GM21619 (cell line): Measurements from ENCODE around the gene FYB2.

Source experiments
- ATAC-seq: cut with Tn5 transposase; IDR thresholded peaks from one replicate; pipeline ENCODE4 v1.9.1; 2021; ENCODE audit not compliant: unreplicated experiment

Gene FYB2, protein sequence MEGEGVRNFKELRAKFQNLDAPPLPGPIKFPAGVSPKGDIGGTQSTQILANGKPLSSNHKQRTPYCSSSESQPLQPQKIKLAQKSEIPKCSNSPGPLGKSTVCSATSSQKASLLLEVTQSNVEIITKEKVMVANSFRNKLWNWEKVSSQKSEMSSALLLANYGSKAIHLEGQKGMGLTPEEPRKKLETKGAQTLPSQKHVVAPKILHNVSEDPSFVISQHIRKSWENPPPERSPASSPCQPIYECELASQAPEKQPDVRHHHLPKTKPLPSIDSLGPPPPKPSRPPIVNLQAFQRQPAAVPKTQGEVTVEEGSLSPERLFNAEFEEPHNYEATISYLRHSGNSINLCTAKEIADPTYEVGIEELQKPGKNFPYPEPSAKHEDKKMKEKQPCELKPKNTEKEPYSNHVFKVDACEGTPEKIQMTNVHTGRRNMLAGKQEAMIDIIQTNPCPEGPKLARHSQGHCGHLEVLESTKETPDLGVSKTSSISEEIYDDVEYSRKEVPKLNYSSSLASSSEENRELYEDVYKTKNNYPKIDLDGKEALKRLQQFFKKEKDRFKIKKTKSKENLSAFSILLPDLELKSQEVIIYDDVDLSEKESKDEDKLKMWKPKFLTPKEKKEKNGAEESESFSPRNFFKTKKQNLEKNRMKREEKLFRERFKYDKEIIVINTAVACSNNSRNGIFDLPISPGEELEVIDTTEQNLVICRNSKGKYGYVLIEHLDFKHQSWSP

DNA sequence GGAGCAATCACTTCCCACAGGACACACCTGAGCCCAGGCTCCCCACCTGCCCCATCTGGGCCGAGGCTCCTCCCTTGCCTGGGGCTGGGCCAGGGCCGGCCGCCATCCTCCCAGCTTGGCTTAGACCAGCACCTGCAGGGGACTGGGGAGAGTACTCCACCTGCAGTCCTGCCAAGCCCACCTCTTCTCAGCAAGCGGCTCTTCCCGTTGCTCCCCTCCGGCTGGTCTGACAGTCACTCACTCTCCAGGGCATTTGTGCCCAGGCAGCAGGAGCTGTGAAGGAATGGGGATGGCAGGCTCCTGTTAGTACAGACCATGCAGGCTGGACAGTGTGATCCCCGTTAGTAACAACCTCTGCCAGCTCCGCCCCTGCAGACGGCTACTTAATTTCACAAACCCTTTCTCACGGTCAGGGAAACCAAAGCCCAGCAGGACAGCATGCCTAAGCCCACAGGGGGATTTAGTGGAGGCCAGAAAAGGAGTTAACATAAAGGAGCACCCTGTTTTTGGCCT is at the start of gene FYB2:
Gene FYB2 (minus strand): TSS at position 18 of the 513 bp plus-strand sequence. CDS start 114 bp downstream, outside the sequence.
- no peak for ATAC-seq

DNA sequence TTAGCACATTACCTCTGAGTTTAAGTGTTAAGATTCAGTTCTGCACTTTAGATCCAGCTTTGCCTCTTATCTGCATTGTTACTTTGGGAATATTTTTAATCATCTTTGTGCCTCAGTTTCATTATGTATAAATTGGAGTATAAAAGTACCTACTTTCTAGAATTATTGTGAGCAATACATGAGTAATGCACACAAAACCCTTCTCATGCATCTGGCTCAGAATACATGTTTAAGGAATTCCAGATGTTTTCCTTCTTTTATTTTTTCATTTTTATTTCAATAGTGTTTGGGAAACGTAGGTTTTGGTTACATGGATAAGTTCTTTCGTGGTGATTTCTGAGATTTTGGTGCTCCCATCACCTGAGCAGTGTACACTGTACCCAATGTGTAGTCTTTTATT is 49.6 kb upstream of the FYB2 start:
- ATAC-seq, result no peak

DNA sequence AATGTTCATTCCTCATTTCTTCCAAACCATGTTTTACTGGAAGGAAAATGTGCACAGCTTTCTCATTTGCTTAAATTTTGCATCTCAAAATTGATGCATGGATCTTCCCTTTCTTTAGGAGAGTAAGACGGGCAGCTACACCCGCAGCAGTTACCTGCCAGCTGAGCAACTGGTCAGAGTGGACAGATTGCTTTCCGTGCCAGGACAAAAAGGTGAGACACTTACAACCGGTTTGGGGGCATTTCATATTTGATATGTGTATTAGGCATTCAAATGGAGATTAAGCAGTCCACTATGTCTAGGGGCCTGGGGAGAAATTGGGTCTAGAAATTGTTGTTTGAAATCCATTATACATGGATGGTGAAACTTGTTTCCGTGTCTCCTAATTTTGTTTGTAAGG is 48.3 kb upstream of the FYB2 start:
- ATAC-seq, result no peak

DNA sequence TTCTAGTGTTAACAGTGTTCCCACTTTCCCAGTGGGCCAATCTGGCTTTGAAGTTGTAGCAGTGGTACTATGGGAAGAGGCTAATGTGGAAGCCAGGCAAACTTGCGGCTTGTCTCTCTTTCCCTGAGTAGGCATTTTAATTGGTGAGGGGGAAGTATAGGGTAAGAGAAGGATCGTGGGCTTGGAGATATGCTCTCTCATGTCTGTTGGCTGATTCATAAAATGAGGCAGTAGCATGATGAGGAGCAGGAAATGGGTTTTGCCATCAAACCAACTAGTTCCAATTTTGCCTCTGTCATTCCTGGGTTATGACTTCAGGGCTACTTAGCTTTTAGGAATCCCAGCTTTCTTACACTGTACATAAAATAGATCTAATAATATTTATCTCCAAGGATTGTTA is 47.5 kb upstream of the FYB2 start:
- ATAC-seq, result no peak

DNA sequence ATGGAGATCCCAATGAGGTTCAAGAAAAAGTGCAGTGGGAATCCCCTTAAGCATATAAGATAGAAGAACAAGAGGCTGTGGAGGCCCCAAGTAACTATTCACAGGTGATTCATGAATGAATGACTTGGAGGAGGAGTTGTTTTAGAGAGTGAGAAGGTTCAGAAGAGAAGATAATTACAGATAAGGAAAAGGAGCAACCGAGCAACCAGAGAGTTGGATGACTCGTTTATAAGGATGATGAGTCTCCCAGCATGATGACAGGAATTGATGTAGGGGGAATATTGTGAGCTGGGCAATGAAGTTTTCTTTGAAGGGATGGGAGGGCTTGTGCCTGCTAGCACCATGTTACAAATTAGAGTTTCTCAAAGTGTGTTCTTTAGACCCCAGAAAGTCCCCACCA is 45.2 kb upstream of the FYB2 start:
- no peak for ATAC-seq

DNA sequence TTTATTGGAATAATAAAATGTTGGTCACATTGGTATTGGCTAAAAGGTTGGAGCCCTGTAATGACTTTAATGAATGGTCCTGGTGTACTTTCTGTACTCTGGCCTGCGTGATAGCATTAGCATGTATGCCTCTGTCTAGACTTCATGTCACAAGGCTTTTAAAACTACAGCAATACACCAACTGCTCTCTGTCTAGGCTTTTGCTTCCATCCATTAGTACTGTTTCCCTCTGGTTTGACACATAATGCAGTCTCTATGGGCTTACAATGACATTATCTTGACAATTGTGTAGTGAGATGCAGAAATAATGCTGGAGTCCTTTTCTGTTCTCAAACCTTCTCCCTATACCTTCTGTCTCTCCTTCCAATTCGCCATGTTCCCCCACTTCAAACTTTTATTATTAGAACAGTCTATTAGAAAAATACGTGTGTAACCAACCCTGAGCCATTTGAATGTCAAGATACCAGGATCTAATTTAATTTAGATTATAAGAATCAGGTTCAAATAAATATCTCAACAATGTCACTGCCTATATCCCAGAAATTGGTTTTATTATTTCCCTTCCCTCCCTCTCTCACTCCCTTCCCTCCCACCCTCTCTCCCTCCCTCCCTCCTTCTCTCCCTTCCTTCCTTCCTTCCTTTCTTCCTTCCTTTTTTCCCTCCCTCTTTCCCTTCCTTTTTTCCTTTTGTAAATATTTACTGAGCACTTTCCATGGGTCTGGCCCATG is 44.2 kb upstream of the FYB2 start:
- ATAC-seq, result no peak

DNA sequence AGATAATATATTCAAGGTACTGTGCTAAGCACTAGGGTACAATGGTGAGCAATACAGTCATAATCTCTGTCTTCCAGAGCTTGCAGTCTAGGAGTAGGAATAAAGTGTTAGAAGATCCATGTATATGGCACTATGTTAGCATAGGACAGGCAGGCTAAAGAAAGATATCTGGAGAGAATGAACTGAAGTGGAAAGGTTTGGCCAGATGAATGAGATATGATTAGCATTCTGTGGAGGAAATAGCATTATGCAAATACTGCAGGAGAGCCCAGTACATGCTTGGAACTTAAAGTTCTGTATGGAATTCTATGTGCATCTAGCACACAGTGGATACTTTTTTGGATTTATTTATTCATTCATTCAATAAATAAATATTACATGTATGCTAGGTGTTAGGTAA is 40.1 kb upstream of the FYB2 start:
- no peak for ATAC-seq

DNA sequence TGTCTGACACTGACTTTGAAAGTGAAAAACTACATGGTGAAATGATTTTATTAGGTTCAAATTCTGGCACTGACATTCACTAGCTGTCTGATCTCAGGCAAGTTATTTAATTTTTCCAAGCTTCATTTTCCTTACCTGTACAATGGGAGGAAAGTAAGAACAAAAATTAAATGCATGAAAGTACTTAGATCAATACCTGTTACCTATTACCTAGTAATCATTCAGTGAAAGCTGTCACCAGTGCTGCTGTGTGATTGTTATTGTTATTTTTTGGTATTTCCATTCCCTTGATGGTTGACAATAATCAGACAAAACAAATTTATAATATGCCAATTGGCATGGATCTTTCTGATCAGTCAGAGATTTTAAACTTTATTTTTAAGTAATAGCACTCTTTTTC is 37.0 kb upstream of the FYB2 start:
- ATAC-seq, result no peak

DNA sequence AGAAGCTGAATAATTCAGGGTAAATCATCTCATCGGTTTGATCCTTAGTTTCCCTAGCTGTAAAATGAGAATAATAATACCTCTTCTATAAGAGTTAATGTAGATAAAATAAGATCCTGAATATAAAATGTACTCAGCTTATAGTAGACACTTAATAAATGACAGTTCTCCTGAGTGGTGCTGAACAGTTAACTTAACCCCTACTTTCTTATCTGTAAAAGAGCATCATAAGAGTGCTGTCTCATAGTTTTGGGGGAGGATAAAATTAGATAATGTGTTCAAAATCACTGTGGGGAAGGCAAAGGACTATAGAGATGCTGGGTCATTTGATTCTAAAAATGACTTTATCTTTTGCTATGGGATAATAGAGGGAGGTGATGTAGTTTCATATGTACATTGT is 36.0 kb upstream of the FYB2 start:
- no peak for ATAC-seq

DNA sequence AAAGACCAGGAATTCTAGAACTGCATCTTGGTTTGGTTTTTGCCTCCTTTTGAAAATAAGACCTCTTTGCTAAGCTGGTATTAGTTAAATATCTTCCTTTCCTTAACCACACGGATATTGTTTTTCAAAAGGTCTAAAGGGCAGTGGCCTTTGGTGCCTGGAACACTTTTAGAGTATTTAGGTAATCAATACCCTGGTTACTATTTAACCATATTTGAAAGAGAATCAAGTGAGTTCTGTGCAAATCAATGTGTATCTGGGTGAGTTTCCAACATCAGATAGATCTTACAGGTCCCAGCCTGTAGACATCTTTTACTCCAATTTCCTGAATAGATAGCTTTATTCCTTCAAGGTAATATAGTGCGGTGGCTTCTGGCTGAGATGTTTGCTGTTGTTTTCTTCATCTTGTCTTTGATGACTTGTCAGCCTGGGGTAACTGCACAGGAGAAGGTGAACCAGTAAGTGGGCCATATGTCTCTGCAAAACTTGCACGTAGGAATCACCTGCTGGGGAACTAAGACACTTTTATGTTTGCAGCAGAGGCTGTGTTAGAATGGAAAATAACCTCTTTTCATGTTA is 35.4 kb upstream of the FYB2 start, which contains the start of gene C8A:
Gene C8A (plus strand): TSS at position 277 of the 579 bp plus-strand sequence. CDS start 105 bp downstream, at position 382.
- ATAC-seq, result no peak

DNA sequence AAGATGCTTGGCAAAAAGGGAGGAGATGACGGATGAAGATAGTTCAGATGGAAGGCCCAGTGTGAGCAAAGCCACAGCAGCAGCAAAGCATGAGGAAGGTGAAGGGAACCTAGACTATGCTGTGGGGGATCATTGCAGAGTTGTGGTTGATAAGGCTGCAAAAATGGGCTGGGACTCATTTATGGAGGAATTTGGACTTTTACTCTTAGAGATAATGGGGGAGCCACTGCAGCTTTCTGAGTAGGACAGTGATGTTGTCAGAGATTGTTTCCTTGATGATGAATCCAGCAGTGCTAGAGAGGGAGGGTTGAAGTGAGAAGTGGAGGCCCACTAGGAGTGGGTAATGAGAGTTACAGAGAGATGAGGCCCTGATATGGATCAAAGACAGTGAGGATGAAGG is 33.3 kb upstream of the FYB2 start:
- no peak for ATAC-seq

DNA sequence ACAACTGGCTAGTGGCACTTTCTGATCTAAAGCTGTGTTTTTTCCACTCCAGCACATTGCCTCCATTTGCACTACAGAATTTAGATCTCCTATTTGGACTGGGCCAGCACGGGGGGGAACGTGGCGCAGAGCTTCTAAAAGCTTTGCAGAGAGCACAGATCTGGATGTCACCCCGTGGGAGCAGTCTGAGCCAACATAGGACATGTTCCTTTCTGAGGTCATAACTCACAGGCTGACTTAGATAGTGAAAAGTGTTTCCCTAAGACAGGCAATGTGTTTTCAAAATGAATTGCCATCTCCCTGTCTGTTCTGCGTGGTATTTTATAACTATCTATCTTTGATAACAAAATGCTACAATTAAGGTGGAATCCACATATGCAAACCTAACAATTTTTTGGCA is 31.7 kb upstream of the FYB2 start:
- ATAC-seq, result no peak

DNA sequence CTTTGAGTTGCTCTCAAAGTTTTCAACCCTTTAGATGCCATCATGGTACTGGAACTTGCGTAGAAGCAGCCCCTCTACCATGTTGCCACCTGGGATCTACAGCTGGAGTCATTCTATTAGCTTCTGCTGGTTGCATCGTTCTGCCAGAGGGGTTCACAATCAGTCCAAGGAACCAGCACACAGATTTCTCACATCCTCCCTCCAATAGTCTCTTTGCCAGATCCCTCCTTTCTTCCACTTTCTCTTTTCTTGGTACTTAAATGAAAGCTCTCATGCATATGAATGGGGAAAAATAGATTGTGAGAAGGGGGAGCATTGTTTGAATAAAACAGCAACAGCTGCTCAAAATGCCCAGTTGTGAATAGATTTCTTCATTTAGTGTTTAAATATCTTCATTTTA is 31.2 kb upstream of the FYB2 start:
- ATAC-seq, result no peak

DNA sequence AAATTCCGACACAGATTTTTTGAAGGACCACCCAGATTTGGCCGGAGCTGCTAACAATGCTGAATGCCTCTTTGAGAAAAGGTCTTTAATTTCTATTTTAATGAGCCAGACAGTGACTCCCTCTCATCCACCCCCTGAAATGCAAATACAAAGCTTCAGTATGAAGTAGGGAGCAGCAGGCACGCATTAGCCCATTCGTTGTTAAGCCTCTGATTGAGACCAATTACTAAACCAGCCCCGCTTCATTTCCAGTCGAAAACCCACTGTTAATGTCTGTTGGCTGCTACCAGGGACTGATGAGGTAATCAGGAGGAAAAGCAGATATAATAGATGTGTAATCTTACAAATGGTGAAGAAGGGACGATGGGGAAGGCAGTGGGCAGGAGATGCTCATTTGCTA is 30.5 kb upstream of the FYB2 start:
- ATAC-seq, result no peak

DNA sequence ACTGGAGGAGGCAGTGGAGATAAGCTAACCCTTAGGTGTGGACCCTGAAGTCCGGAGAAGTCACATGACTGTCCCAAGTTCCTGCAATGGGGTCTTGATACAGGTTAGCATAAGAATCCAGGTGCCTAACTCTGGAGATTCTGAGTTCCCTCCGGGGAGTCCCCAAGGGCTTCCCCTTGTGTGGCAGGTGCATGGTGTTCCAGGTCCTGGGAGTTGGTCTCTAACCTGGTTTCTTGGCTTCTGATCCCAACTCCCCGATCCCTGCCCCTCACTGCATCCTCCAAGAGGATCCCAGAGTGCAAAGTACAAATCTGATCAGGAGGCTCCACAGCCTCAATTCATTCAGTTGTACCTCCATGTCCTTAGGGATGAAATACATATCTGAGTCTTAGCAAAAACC is 26.1 kb upstream of the FYB2 start:
- ATAC-seq, result no peak

DNA sequence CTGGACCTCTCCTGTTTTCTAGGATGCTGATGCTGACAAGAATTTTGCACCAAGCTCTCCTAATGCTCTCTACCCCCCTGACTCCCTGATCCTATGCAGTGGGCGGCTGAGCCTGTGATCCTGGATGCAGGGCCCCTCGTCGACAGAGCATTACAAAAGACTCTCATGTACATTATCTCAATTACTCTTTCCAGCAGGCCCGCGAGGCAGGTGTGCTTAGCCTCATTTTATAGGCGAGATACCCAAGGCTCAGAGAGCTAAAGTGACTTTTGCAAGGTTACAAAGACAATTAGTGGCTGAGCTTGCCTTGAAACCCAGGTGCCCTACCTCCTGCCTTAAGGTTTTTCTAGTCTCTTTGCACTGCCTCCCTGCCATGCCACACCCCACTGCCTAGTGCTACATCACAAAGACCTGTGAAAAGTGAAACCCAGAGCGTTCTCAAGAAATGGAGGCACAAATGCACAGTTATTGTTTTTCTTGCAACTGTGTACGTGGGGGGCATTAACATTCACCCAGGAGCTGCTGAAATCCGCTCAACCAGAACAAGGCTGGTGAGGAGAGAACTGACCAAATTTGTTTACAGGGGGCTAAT is 25.4 kb upstream of the FYB2 start:
- no peak for ATAC-seq

DNA sequence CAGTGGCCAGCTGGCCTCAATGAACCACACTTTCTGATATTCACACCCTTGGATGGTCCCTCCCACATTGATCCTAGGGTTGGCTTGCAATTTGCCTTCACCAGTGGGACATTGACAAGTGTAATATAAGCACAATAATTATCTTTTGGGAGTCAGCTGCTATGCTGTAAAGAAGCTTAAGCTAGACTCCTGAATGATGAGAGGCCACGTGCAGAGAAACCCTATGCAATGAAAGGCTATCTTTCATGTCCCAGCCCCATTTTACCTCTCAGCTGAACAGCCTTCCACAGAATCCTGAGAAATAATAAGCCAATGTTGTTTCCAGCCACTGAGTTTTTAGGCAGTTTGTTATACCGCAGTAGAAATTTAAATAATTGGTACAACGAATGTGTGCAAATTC is 24.3 kb upstream of the FYB2 start:
- no peak for ATAC-seq

DNA sequence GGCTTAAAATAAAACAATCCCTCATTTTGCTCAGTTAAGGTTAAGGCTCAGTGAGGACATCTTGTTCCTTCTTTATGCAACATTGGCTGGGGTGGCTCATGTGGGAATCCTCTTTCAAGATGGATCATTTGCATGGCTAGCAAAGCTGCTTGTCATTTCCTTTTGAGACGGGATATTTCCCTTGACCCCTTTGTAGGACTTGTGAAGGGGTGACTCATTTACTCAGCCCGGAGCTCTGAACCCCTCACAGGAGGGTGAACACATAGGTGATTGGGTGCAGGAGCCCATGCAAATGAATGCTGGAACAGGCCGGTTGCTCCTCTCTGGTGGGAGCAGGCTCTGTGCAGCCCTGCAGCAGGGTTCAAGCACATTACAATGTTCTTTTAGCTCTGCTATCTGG is 19.6 kb upstream of the FYB2 start:
- no peak for ATAC-seq

DNA sequence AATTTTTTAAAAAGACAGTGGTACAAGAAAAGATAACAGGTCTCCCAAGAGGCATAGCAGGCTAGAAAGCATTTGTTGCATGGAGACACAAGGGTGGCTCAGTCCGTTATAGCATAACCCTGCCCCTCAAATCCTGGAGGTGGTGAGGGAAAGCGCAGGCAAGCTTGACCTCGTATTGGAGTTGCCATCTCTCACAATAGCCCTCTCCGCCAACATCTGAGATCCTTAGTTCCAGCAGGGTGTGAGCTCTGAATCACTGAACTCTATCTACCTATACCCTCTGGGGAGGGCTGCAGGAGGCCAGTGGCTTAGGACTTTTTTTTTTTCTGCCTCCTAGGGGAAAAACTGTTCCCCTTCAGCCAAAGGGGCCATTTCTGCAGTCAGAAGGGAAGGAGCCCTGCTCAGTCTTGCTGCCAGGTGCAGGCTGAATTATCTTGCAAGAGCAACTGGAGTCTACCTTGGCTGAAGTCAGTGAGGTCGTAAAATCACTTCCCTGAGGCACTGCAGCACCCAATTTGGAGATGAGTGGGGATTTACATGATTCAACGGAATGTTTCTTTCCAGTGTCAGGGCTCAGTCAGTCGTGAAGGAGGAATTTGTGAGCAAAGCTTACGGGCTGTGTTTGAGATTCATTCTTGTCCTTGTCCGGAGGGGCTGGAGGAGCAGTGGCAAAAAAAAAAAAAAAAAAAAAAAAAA is 18.2 kb upstream of the FYB2 start:
- no peak for ATAC-seq

DNA sequence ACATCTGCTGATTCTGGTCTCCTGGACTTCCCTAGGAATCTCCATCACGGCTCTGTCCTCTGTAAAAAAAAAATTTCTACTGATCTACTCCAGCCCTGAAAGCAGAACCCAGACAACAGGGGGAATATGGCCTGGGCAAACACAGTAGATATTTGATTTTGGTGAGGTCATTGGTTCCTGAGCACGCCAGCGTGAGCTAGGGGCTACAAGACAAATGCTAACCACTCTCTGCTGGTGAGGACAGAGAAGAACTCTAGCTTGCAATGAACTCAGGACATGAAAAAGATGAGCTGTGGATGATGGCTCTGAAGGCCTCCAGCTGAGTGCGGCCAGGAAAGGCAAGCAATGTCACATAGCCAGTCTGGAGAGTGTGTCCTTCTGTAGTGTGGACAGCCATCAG is 17.2 kb upstream of the FYB2 start:
- no peak for ATAC-seq
